IPS-11a (cell line): Measurements from ENCODE around the gene CHRM4.

Experiments
- H3K4me3 ChIP-seq: one replicate; pipeline ENCODE4 v1.5.1; 2013; ENCODE audit warnings: low read depth, low read length, control low read depth

Gene CHRM4

DNA sequence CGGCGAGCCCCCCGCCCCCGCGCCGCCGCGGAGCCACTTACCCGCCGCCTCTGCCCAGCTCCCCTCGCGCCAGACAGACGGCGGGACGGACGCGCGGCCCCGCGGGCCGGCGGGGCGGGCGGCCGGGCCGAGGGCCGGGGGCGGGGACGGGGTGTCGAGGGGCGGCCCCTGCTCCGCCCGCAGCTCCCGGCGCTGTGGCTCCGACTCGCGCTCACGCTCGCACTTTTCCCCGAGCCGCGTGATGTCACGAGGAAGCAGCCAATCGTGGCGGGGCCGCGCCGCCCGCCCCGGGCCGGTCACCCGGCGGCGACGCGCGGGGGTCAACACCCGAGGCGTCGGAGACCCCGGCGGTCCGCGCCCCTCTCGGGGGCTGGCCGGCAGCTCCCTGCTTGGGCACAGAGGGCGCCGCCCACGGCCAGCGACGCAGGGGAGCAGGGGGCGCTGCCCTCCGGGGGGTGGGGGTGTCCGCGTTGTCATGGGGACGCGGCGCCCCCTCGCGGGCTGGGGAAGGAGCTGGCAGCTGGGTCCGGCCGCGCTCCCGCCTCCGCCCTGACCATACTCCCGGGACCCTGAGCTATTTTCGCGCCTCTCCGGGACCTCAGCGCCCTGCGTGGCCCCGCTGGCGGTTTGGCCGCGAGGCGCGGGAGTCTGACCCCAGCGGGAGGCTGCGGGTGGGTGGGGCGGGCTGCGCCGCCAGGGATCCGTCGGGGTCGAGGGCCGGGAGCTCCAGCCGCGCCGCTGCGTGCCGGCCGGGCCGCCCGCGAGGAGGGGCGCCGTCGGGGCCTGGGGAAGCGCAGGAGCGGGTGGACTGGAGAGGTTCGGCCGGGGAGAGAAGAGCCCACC lies at the start of gene CHRM4:
Gene CHRM4 (minus strand): TSS at position 199 of the 843 bp plus-strand sequence. CDS start 5,219 bp downstream, outside the sequence.
- H3K4me3 ChIP-seq = peak within 1 kb of the TSS; percentile 48

DNA sequence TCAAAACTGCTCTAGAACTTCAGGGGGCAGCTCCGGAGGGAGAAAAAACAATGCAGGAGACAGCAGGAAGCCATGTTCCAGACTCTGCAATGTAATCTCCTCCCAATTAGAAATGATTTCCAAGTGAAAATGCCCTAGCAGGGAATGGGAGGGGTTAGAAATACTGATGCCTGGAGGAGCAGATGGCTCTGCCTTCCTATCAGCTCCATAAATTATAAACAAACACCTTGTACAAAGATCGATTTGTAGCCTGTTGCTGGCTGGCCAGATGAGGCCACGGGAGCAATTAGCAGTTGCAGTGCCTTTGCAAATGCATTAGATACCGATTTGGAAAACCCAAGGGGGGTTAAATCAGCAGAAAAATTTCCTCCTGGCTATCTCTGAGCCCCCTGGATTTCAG lies 46.6 kb upstream of the CHRM4 start:
- H3K4me3 ChIP-seq = no peak overlapping the region

DNA sequence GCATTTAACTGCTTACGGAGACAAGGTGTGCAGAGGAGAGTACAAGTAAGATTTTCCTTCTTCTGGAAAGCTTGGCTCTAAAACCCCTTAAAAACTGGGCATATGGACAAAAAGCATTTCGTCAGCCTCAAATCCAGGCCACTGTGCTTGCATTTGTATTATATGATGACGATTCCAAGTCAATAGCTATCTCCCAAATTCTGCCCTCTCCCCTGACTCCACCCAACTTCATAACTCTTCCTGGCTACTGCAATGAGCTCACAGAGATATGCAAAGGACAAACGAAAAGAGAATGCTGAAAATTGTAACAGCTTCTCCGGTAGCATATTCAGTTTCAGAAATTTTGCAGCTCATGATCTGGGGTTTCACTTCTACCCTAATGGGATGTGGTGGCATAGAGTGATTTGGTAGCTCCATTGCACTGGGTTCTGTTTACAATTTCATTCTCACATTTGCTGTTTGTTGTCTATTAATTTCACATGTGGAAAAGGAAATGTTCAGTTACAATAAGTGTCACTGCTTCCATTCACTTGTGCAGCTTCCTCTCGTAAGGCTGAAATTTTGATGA lies 45.6 kb upstream of the CHRM4 start:
- H3K4me3 ChIP-seq = no peak overlapping the region

DNA sequence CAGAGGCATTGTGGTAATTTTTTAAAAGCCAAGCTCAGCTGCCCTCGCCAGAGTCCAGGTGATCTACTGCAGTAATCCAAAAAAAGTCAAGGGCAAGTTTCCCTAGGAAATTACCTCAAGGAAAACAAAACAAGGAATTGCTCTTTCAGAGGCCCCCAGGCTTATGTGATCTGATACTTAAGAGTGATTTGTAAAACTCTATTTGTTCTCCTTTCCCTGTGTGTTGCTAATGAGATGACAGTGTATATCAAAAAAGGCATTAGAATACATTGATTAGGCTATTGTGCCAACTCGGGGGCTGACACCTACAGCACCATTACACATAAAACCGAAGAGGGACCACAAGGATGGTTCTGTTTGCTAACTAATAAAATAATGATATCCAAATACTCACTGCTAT lies 44.5 kb upstream of the CHRM4 start:
- H3K4me3 ChIP-seq = no peak overlapping the region

DNA sequence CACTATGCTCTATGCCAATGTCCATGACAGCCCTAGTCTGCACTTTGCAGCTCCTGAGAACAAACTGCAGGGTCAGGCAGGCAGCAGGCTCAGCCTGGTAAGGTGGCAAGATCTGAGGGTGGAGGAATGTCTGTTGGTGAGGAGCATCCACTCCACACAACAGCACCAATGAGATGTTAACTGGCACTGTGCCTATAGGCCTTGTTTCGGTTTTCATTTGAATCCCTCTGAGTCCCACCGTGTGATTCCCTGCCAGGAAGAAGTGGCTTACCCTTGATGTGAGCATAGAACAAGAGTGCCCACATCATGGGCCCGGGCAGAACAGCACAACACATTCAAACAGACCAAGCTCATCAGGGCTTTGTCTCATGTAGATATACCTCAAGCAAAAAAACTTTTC lies 44.1 kb upstream of the CHRM4 start:
- no peak overlapping the region for H3K4me3 ChIP-seq

DNA sequence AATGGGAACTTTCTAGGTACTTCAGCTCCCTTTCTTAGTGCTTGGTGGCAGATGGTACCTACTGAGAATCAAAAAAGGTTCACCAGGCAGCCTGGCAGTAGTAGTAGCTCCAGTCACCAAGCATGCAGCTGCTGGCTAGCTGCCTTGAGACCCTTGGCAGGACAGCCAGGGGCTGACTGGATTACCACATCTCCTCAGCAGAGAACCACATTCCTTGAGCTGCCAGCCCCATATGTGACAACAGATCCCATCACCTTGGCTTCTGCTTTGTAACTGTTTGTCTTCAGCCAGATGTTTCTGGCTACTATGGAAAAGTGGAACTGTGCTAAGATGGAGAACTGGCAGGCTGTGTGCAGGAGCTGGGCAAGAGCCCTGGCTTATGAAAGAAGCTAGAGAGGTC lies 39.6 kb upstream of the CHRM4 start:
- H3K4me3 ChIP-seq = no peak overlapping the region

DNA sequence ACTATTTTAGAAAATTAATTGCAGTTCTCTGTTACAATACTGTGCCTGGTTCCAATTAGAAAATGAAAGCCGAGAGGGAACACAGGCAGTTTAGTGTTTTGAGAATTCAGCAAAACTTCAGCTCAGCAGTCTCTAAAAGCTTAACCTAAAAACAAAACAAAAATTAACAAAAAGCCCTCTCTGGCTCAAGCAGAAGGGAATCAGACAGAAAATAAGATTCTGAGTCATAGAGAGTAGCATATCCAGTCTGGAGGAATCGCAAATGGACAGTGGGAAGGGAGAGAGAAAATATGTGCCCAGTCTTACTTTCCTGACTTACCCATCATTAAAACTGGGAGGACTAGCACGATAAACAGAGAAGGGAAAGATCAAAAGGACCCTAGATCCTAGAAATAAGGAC lies 38.1 kb upstream of the CHRM4 start:
- H3K4me3 ChIP-seq = no peak overlapping the region

DNA sequence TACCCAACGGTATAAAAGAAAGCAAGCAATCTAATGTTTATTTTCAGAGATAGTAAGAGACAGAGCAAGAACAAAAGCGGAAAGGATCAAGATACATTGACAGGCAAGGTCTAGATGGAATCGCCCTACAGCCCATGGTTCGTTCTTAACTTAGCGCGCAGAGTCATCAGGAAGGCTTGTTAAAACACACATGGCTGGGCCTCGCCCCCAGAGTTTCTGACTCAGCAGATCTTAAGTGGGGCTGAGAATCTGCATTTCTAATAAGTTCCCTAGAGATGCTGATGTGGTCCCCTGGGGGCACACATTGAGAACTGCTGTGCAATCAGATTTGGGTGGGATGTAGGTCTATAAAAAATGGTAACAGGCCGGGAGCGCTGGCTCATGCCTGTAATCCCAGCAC lies 35.8 kb upstream of the CHRM4 start:
- no peak overlapping the region for H3K4me3 ChIP-seq

DNA sequence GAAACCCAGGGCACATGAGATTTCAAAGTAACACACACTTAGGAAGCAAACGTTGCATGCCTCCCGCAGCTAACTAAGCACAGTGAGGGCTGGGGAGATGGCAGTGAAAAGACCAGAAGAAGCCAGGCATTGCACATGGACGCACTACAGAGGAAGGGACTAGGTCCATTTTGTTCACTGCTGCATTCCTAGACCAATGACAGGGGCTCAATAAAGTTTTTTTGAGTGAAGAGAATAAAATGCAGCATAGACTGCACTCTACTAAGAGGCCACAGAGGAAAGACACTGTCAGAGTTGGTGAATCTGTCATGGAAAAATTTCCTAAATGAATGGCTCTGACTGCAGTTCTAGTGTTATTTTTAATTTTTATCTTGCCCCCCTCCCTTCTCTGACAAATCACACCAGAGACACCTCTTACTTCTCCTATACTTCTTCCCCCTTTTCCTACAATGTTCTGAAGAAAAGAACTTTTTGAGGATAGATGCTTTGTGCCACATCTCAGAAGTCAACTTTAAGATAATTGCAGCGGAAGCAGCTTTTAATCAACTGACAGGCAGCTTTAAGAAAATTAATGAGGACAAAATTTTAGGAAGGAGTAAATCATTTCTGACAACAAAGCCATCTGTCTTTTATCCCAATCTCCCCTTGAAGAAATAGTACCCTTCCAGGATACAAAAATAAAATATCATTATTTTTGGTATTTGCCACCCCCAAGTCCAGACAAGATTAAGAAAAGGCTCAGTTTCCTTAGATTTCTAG lies 34.8 kb upstream of the CHRM4 start:
- no peak overlapping the region for H3K4me3 ChIP-seq

DNA sequence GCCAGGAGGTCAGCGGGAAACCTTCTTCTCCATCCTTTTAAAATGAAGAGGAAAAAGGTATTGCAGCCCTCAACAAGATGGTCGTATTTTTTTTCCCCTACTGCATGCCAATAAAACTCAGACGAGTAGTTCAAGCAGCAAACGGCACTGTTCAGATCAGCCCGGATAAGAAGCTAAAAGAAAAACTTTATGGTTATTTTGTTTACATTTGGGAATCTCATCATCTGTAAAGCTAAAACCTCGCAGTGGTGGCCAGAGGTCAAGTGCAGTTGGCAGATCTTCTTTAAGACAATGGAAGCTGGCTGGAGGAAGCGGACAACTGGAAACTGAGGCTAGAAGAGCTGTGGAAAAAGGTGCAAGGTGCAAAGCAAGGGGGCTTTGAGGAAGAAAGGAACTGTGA lies 31.0 kb upstream of the CHRM4 start:
- no peak overlapping the region for H3K4me3 ChIP-seq

DNA sequence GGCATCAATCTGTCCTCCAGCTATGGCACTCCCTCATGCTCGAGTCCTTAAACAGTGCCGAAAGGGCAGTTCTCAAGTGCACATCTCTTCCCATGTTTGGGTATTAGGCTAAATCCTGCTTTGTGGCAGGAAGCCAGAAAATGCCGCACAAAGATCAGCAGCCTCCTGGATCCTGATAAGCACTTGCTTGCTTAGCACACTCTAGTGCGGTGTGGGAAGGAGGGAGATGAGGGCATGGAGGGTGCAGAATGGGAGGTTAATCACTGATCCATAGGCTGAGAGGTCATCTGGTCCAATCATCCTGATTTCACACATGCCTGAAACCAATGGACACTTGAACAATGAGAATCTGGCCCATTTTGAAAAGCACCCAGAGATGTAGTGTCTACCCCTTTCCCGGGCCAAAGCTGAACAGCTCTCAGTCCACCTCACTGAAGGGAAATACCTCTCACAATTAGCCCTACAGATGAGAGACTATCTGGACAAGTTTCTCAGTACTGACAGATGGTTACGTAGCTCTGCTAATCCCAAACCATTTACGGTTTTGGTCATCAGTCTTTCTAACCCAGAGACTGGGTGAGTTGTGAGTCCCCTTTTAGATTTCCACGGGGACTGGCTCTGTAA lies 29.8 kb upstream of the CHRM4 start:
- H3K4me3 ChIP-seq = no peak overlapping the region

DNA sequence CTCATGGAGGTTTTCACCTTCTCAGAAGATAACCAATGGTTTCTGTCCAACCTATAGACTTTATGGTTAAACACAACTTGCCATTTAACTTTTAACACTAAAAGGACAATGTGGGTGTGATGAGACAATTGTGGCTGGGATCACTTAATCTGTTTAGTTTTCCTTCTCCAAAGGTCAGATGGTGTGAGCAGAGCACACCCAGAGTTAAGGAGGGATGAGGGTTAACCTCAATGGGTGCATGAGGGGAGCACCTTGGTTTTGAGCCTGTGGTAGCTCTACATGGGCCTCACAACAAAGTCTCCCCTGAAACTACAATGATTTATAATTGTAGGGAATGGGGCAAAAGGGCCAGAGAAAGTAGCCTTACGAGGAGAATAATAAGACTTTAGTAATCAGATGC lies 28.9 kb upstream of the CHRM4 start:
- no peak overlapping the region for H3K4me3 ChIP-seq

DNA sequence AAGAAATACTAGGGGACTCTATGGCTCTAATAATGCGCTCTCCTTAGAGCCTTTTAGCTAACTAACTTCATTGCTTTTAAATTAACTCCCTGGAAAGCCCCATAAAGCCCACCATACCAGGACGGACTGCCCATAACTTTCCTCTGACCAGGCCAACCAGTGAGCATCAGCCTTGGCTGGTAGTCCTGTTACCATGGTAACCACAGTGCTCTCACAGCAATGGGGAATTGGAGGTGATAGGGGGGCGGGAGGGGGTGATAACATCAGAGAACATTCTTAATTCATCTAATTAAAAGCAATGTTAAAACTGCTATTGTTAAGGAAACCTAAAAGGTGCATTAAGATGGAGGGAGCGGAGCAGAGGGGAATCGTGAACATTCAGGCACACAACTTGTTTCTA lies 27.2 kb upstream of the CHRM4 start:
- H3K4me3 ChIP-seq = no peak overlapping the region

DNA sequence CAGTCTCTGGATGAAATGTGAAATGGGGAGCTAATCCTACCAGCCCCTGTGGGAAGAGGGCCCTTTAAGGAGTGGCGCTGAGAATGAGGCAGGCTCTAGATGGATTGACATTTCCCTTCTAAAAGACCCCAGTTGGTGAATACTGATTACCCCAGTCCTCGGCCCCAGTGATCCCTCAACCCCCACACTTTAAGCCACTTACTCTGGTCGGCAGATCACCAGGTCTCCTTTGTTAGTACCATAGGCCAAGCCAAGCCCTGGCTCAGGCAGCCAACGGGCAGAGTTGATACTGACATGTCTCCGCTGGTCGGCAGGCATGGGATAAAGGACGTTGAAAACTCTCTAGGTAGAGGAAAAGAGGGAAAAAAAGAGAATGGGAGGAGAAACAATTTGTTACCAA lies 26.1 kb upstream of the CHRM4 start:
- no peak overlapping the region for H3K4me3 ChIP-seq

DNA sequence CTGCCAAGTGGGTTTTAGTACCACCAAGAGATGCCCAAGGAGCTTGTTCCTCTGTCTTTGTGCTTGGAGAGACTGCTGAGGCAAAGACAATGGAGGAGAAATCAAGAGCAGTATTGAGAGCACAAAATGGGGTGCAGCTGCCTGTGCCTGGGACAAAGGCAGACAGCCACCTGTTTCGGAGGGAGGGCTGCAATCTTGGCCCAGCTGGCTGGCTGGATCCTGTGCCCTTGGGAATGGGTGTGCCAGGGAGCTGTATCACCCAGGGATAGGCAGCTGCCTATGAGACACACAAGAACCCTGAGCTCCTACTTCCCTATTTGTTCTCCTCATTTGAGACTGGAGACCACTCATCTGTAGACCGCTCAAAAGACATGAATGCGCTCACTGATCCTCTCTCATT lies 23.3 kb upstream of the CHRM4 start:
- H3K4me3 ChIP-seq = no peak overlapping the region

DNA sequence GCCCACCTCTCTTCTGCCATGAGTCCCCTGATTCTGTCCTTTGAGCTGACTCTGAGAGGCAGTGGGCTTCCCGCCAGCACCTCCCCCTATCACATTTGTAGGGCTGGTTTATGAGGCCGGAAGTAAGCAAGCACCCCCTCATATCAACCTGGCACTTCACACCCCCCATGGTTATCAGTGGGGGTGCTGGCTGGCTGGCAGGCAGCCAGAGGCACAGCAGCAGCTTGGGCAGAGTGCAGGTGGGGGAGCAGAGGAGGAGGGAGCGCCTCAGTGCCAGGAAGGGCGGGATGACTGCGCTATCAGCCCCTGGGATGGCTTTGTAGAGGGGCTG lies 22.9 kb upstream of the CHRM4 start:
- no peak overlapping the region for H3K4me3 ChIP-seq

DNA sequence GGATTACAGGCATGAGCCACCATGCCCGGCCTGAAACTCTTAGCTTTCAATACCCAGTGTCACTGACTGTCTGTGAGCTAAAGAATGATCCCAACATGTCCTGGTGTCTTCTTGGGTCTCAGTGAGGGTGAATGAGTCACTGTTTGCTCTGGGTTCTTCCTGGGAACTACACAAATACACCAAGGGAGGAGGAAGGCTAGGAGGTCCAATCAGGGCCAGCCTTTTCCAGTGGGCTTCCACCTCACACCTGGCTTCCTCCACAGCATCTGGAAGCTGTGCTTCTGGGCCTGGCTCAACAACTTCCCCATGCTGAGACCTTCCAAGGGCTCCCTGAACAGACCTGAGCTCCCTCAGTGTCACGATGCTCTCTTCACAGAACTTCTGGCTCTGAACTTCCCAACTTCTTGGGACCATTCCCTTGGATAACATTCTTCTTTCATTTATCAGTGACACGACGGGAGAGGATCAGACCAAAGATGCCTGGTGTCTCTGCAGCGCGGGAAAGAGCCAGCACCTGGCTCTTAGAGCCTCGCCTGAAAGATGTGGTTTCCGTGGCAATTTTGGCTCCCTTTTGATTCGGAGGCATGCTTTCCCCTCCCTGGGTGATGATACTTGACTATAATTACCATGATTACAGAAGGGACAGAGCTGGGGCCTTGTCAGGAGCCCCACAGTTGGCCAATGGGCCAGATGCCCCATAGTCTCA lies 22.3 kb upstream of the CHRM4 start:
- H3K4me3 ChIP-seq = no peak overlapping the region

DNA sequence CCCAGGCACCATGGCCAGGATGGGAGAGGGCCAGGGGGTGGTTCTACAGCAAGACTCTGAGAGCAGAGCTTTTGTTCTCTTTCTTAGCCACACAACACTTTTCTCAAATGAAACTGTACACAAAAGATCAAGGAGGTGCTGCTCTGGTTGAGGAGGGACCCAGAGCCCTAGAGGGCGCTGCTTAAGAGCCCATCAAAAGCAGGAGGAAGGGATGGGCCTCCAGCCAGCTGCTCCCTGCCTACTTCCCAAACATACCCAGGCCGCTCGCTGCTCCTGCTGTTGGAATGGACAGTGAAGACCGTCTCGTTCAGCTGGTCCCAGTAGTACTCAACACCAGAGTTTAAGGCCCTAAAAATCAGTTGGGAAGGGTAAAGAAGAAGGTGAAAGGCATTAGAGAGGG lies 18.4 kb upstream of the CHRM4 start:
- H3K4me3 ChIP-seq = no peak overlapping the region

DNA sequence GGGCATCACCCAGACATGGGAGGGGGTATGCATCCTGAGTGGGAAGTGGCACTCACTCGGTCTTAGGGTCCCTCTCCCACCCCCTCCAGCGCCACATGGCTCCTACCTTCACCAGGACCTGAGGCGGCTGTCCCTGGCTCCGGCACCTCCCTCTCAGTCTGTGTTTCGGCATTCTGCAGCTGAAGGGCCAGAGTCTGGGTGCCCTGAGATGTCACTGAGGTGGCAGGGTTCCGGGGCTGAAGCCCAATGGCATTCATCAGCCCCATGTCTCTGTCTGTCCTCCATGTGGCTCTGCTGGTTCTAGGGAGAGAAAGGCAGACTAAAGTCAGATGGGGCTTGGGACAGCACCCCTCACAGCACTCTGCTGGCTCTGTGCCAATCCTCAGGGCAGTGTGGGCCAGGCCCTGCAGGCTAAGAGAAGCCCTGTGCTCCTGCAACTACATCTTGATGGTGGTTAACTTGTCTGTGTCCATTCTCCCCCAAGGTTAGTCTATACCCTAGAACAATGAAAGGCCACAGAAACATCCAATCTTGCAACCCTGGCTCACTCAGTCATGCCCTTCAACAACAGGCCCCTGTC lies 16.9 kb upstream of the CHRM4 start:
- H3K4me3 ChIP-seq = no peak overlapping the region

DNA sequence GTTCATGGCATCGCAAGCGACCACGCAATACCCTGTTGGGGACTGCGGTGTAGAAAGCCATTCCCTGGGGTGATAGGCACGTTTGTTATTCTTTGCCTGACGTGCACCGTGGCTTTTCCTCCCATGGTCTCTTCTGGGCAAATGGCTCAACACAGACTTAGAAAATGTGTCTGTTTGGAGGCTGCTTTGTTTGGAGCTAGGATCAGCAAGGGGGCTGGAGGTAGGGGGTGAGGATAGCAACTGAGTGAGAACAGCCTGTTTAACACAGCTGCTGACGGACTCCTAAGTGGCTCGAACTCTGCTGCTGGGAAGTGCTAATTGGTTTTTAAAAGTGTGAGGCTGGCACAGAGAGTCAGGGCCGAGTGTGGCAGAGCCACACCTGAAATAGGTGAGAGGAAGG lies 16.1 kb upstream of the CHRM4 start:
- H3K4me3 ChIP-seq = no peak overlapping the region
